Caki2 (cell line): ENCODE measurements around the gene FAM217B. TPM values are rescaled to one million over a fixed set of nuclear protein-coding genes. Genes with fewer than 3 reads are reported as not detected.

Experiments
- DNase-seq: peaks from one replicate; pipeline ENCODE4 v3.0.0-alpha.2; 2015; ENCODE audit warnings: low read depth
- in situ Hi-C: cut with HindIII; loops from 2 replicates; pipeline ENCODE4 v1.10.0; 2016; ENCODE audit warnings: low sequenced_read_pairs, low pct_unique_long_range_greater_than_20kb, mixed read lengths
- total RNA-seq: library from RNA; depleted of rRNA; stranded (reverse); fragments of >200 nt; shearing (Covaris generic); gene quantifications from 2 replicates; pipeline ENCODE4 v1.2.3, GENCODE V29; 2014; ENCODE audit warnings: low replicate concordance; rRNA removed

The FAM217B gene
- total RNA-seq, 1 experiment from 2014 or later, result 10.4 TPM

- DNase-seq, result no peak
- in situ Hi-C loops, result no loop called here
These were observed 57.7 kb downstream of the FAM217B start for GRCh38 chr20:59997896-59998295.

Other genes with a start within 250 kb of the FAM217B start
- gene SYCP2, start 6.8 kb upstream of the FAM217B start, total RNA-seq, result 16.7 and 23.6 TPM in 2 replicates
- gene PPP1R3D, start 84 bp upstream of the FAM217B start, total RNA-seq, result 12.1 and 12.7 TPM in 2 replicates
- gene CDH26, start 18.0 kb downstream of the FAM217B start, total RNA-seq, result 0.44 and 0.55 TPM in 2 replicates